ENCODE results near the gene LINC01488.

- TF ChIP-seq EZH2 (IDR thresholded peaks at IDR 0.05; ENCODE audit: insufficient read depth, poor library complexity, severe bottlenecking) (no peak), EZH2phosphoT487 (IDR thresholded peaks at IDR 0.05; ENCODE audit: insufficient read depth, low read depth) (no peak)
These were observed 5.9 kb downstream of the LINC01488 start for GRCh38 chr11:69487391-69487790.

Data from GM23248 (cell line).